Measurements from ENCODE around the gene MFAP3L. TPM values are rescaled to one million over a fixed set of nuclear protein-coding genes. Genes with fewer than 3 reads are reported as not detected.

MFAP3L gene
- total RNA-seq, 4 donors from 2014 or later, result 0.23 to 1.8 (median 1.1) TPM

DNA sequence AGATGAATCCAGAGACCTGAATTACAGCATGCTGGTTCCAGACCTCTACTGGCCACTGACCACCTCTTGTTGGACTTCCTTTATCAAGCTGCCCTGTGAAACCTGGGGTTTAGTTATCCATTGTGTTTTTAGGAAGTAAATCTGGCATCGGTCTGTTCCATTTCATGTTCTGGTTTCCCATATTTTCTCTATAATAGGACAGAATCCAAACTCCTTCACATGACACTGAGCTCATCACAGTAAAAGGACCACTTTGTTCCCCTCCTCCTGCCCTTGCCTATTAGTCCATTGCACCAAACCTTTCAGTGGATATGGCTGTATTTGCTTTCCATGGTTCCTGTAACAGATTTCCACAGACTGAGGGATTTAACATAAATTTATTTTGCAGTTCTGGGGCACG lies 4.0 kb downstream of the MFAP3L start:
- no peak for TF ChIP-seq POLR2A (IDR thresholded peaks at IDR 0.05)
- TF ChIP-seq, protein P1, sequence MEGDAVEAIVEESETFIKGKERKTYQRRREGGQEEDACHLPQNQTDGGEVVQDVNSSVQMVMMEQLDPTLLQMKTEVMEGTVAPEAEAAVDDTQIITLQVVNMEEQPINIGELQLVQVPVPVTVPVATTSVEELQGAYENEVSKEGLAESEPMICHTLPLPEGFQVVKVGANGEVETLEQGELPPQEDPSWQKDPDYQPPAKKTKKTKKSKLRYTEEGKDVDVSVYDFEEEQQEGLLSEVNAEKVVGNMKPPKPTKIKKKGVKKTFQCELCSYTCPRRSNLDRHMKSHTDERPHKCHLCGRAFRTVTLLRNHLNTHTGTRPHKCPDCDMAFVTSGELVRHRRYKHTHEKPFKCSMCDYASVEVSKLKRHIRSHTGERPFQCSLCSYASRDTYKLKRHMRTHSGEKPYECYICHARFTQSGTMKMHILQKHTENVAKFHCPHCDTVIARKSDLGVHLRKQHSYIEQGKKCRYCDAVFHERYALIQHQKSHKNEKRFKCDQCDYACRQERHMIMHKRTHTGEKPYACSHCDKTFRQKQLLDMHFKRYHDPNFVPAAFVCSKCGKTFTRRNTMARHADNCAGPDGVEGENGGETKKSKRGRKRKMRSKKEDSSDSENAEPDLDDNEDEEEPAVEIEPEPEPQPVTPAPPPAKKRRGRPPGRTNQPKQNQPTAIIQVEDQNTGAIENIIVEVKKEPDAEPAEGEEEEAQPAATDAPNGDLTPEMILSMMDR (IDR thresholded peaks at IDR 0.05), result no peak
- DNase-seq, result no peak
- peaks cover 0 to 10% (median 5%) of the 10 kb centered on the region in 3 donors for H3K4me1 ChIP-seq
- intact Hi-C loops (cut with DNase I), result loop anchor here (10.0 kb wide), 1 partner anchor 407 kb away; the partner anchor contains the start of gene NEK1
- H3K9me3 ChIP-seq, result no peaks in the 10 kb centered on the region
- no peaks in the 10 kb centered on the region for H3K36me3 ChIP-seq
- H3K4me3 ChIP-seq, result no peak overlapping the region
- WGBS, 2 donors, result 78 to 82% methylated on average over 2 of the region's 2 CpGs
- H3K27ac ChIP-seq, result no peak overlapping the region
- peaks cover 0 to 29% (median 0%) of the 10 kb centered on the region in 4 donors for H3K27me3 ChIP-seq

DNA sequence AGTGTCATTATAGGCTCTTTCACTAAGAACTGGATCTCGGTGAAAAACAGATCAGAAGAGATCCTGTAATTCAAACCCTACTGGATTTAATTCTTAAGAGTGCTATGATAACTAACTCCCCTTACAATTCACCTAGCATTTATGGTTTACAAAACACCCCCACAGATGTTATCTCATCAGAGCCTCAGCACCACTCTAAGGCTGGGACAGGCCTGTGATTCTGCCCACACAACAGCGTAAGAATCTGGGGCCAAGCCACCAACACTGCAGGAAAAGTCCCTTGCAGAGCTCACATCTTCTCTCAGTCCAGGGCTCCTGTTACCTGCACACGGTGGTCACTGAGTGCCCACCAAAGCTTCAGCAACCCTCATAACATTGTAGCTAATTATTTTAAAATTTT lies 8.9 kb downstream of the MFAP3L start:
- no peaks in the 10 kb centered on the region for H3K4me1 ChIP-seq
- peaks cover 0 to 19% (median 0%) of the 10 kb centered on the region in 4 donors for H3K27me3 ChIP-seq
- 54 to 89% methylated on average over 3 of the region's 3 CpGs for WGBS, 2 donors
- DNase-seq, result no peak
- no peaks in the 10 kb centered on the region for H3K9me3 ChIP-seq
- intact Hi-C loops (cut with DNase I), result no loop called here
- no peak overlapping the region for H3K4me3 ChIP-seq
- H3K27ac ChIP-seq, result no peak overlapping the region
- no peaks in the 10 kb centered on the region for H3K36me3 ChIP-seq
- TF ChIP-seq POLR2A (IDR thresholded peaks at IDR 0.05), result no peak
- TF ChIP-seq, protein P1 (IDR thresholded peaks at IDR 0.05), result no peak

DNA sequence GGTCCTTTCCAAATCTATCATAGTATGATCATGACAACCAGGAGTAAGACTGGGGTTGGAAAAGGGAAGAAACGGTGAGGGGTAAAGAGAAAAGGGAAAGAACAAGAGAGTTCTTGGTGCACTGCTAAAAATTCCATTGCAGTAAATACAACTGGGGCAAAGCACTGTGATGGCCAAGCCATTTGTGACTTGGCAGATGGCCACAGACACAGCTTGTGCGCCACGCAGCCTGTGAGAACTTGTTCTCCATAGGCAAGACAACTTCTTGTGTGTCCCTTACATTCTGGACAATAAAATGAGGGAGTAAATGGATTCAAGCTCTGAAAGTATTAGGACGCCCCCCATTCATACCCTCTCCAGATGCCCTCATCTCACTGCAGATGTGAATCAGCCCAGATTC lies 10.9 kb downstream of the MFAP3L start:
- DNase-seq, result no peak
- intact Hi-C loops (cut with DNase I), result no loop called here
- WGBS, 2 donors, result 73 to 85% methylated on average over 4 of the region's 4 CpGs
- H3K4me3 ChIP-seq, result no peak overlapping the region
- no peaks in the 10 kb centered on the region for H3K9me3 ChIP-seq
- H3K27me3 ChIP-seq, result peaks cover 0 to 30% (median 0%) of the 10 kb centered on the region in 4 donors
- no peaks in the 10 kb centered on the region for H3K4me1 ChIP-seq
- H3K27ac ChIP-seq, result no peak overlapping the region
- no peaks in the 10 kb centered on the region for H3K36me3 ChIP-seq
- no peak for TF ChIP-seq POLR2A (IDR thresholded peaks at IDR 0.05)
- TF ChIP-seq, protein P1 (IDR thresholded peaks at IDR 0.05), result no peak

DNA sequence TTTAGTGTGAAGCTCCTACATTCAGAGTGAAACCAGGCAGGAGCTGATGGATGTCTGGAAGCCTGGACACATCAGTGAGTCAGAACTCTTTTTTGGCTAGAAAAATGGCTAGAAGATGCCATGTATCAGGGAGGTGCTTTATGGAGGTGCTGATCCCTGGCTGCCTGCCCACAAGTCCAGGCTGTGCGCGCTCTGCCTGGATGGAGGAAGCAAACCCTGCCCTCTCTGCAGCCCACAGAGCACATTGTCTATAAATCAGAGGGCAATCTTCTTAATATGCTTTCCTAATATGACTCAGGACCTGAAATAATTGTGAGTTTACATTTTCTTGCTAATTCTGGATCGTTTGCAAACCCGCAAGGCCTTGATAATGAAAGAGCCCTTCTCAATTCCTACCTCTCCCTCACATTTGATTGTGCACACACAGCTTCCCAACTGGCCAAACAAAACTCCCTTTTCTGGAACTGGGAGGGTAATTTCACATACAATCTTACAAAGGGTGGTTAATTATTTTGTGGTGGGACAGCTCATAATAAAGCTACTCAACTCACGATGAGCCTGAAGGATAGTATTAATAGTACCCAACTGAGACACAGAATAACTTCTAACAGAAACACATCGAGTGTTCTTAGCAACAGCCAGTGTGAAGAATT lies 11.7 kb downstream of the MFAP3L start:
- intact Hi-C loops (cut with DNase I), result no loop called here
- peaks cover 0 to 24% (median 0%) of the 10 kb centered on the region in 4 donors for H3K27me3 ChIP-seq
- no peak overlapping the region for H3K4me3 ChIP-seq
- WGBS, 2 donors, result 48 to 69% methylated on average over 4 to 6 of the region's 6 CpGs
- H3K9me3 ChIP-seq, result no peaks in the 10 kb centered on the region
- no peak for DNase-seq
- no peak for TF ChIP-seq POLR2A (IDR thresholded peaks at IDR 0.05)
- TF ChIP-seq, protein P1 (IDR thresholded peaks at IDR 0.05), result no peak
- no peak overlapping the region for H3K27ac ChIP-seq
- H3K4me1 ChIP-seq, result peaks cover 0 to 5% (median 0%) of the 10 kb centered on the region in 3 donors
- H3K36me3 ChIP-seq, result no peaks in the 10 kb centered on the region

DNA sequence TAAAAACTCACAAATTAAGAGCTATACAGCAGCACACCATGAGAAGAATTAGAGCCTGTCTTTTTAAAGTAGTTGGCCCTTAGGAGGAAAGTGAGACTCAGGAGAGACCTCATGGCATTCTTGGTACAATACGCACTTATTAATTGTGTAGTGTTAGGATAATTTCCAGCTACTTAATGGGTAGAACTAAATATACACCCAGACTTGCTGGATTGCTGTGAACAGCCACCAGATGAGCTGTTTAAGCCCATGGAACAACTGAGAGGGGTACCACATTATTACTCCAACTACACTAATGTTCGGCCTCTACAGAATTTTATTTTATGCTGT lies 13.6 kb downstream of the MFAP3L start:
- Histone ChIP-seq H3K4me3 (no peak overlapping the region), H3K9me3 (no peaks in the 10 kb centered on the region), H3K4me1 (peaks cover 0 to 5% (median 0%) of the 10 kb centered on the region in 3 donors), H3K27me3 (peaks cover 0 to 34% (median 0%) of the 10 kb centered on the region in 4 donors), H3K36me3 (no peaks in the 10 kb centered on the region), H3K27ac (no peak overlapping the region)
- 83 to 91% methylated on average over 2 of the region's 2 CpGs for WGBS, 2 donors
- no peak for DNase-seq
- intact Hi-C loops (cut with DNase I), result no loop called here
- TF ChIP-seq, protein P1 (IDR thresholded peaks at IDR 0.05), result no peak
- TF ChIP-seq POLR2A (IDR thresholded peaks at IDR 0.05), result no peak
